Astrocyte (in vitro differentiated cells and primary cell): ENCODE measurements around the gene UQCR10. TPM values are rescaled to one million over a fixed set of nuclear protein-coding genes. Genes with fewer than 3 reads are reported as not detected.

Experiments used
- DNase-seq: peaks from one replicate; pipeline ENCODE4 v3.0.0-alpha.2; 2010; ENCODE audit warnings: low read depth
- FAIRE-seq: peaks from 2 replicates; lab custom pipeline; 2011; peaks lifted over from hg19 to GRCh38; lab: Jason Lieb, UNC
- H2AFZ ChIP-seq: 2 replicates; pipeline ENCODE4 v1.6.0; 2012; ENCODE audit warnings: low read depth, low read length, inconsistent platforms
- H3K27ac ChIP-seq: 2 replicates; pipeline ENCODE4 v1.5.1; 2011; ENCODE audit warnings: low read depth, low read length, inconsistent platforms
- H3K27me3 ChIP-seq: 2 replicates; pipeline ENCODE4 v1.6.0; 2011; ENCODE audit warnings: low read length, inconsistent platforms; ENCODE audit not compliant: insufficient read depth
- H3K36me3 ChIP-seq: 2 replicates; pipeline ENCODE4 v1.5.1; 2011; ENCODE audit warnings: low read length, inconsistent platforms; ENCODE audit not compliant: insufficient read depth
- H3K4me1 ChIP-seq: 2 replicates; pipeline ENCODE4 v1.5.1; 2011; ENCODE audit warnings: low read length, inconsistent platforms; ENCODE audit not compliant: insufficient read depth
- H3K4me2 ChIP-seq: 2 replicates; pipeline ENCODE4 v1.6.0; 2012; ENCODE audit warnings: low read length, inconsistent platforms
- H3K4me3 ChIP-seq: 2 replicates; pipeline ENCODE4 v1.5.1; 2011; ENCODE audit warnings: low read depth, mild to moderate bottlenecking, low read length, inconsistent platforms; ENCODE audit not compliant: insufficient read depth
- H3K79me2 ChIP-seq: 2 replicates; pipeline ENCODE4 v1.6.0; 2012; ENCODE audit warnings: mild to moderate bottlenecking, low read length, inconsistent platforms; ENCODE audit not compliant: insufficient read depth
- H3K9ac ChIP-seq: 2 replicates; pipeline ENCODE4 v1.6.0; 2012; ENCODE audit warnings: mild to moderate bottlenecking, low read length, inconsistent platforms
- H3K9me3 ChIP-seq: 2 replicates; pipeline ENCODE4 v1.5.1; 2012; ENCODE audit warnings: low read depth, mild to moderate bottlenecking, low read length, inconsistent platforms; ENCODE audit not compliant: insufficient read depth
- H4K20me1 ChIP-seq: 2 replicates; pipeline ENCODE4 v1.6.0; 2012; ENCODE audit warnings: low read length, inconsistent platforms; ENCODE audit not compliant: insufficient read depth
- H3K27ac Mint-ChIP-seq: one replicate; pipeline ENCODE4 v1.8.0; 2021; ENCODE audit warnings: mild to moderate bottlenecking, mixed read lengths; ENCODE audit not compliant: unreplicated experiment
- H3K27me3 Mint-ChIP-seq: one replicate; pipeline ENCODE4 v1.8.0; 2021; ENCODE audit warnings: low read depth, mixed read lengths; ENCODE audit not compliant: unreplicated experiment
- H3K36me3 Mint-ChIP-seq: one replicate; pipeline ENCODE4 v1.8.0; 2021; ENCODE audit warnings: low read depth, mixed read lengths; ENCODE audit not compliant: unreplicated experiment
- H3K4me1 Mint-ChIP-seq: one replicate; pipeline ENCODE4 v1.8.0; 2021; ENCODE audit warnings: low read depth, mixed read lengths; ENCODE audit not compliant: unreplicated experiment
- H3K4me3 Mint-ChIP-seq: one replicate; pipeline ENCODE4 v1.8.0; 2021; ENCODE audit warnings: mild to moderate bottlenecking, moderate library complexity, mixed read lengths; ENCODE audit not compliant: unreplicated experiment
- H3K9me3 Mint-ChIP-seq: one replicate; pipeline ENCODE4 v1.8.0; 2021; ENCODE audit warnings: mild to moderate bottlenecking, mixed read lengths; ENCODE audit not compliant: unreplicated experiment
- CTCF ChIP-seq: IDR thresholded peaks from 2 replicates; pipeline ENCODE4 v1.5.1; 2011; ENCODE audit warnings: low read depth, mild to moderate bottlenecking, inconsistent platforms, low read length, moderate library complexity; ENCODE audit not compliant: insufficient read depth
- EZH2 ChIP-seq: IDR thresholded peaks from 2 replicates; pipeline ENCODE4 v1.6.1; 2012; ENCODE audit warnings: mild to moderate bottlenecking, low read length, inconsistent platforms; ENCODE audit not compliant: insufficient read depth
- total RNA-seq: library from RNA; stranded (reverse); gene quantifications from 2 replicates; pipeline ENCODE4 v1.2.1, GENCODE V29; 2021

The UQCR10 gene
- total RNA-seq, 1 donor from 2014 or later = 112 TPM

- FAIRE-seq (no peak), DNase-seq (no peak)
- H3K4me2 ChIP-seq = no peak overlapping the region
- Mint-ChIP-seq H3K27ac (no peak overlapping the region), H3K36me3 (peaks cover 3% of the 10 kb centered on the region), H3K4me3 (no peak overlapping the region), H3K4me1 (no peaks in the 10 kb centered on the region), H3K9me3 (no peaks in the 10 kb centered on the region), H3K27me3 (no peaks in the 10 kb centered on the region)
- peaks cover 5% of the 10 kb centered on the region for H4K20me1 ChIP-seq
- TF ChIP-seq EZH2 = no peak
- TF ChIP-seq CTCF = no peak
- no peaks in the 10 kb centered on the region for H3K27me3 ChIP-seq
- no peaks in the 10 kb centered on the region for H3K79me2 ChIP-seq
- no peaks in the 10 kb centered on the region for H3K4me1 ChIP-seq
- H2AFZ ChIP-seq = no peak overlapping the region
- no peaks in the 10 kb centered on the region for H3K9me3 ChIP-seq
- H3K36me3 ChIP-seq = no peaks in the 10 kb centered on the region
- H3K9ac ChIP-seq = no peak overlapping the region
- H3K4me3 ChIP-seq = no peak overlapping the region
- no peak overlapping the region for H3K27ac ChIP-seq
Observed at GRCh38 chr22:29733362-29734201, 33.6 kb upstream of the UQCR10 start.

GRCh38 chr22:29734406-29734805 is 32.8 kb upstream of the UQCR10 start:
- no peaks in the 10 kb centered on the region for H3K4me1 ChIP-seq
- Mint-ChIP-seq H3K9me3 (no peaks in the 10 kb centered on the region), H3K4me3 (no peak overlapping the region), H3K4me1 (no peaks in the 10 kb centered on the region), H3K27ac (no peak overlapping the region), H3K36me3 (peaks cover 6% of the 10 kb centered on the region), H3K27me3 (no peaks in the 10 kb centered on the region)
- H2AFZ ChIP-seq = no peak overlapping the region
- no peaks in the 10 kb centered on the region for H3K9me3 ChIP-seq
- H3K79me2 ChIP-seq = no peaks in the 10 kb centered on the region
- H3K27me3 ChIP-seq = no peaks in the 10 kb centered on the region
- TF ChIP-seq EZH2 = no peak
- no peak for TF ChIP-seq CTCF
- no peak for DNase-seq
- no peak overlapping the region for H3K9ac ChIP-seq
- H3K36me3 ChIP-seq = no peaks in the 10 kb centered on the region
- H4K20me1 ChIP-seq = peaks cover 5% of the 10 kb centered on the region
- no peak for FAIRE-seq
- no peak overlapping the region for H3K4me2 ChIP-seq
- H3K4me3 ChIP-seq = no peak overlapping the region
- no peak overlapping the region for H3K27ac ChIP-seq

- H3K27me3 ChIP-seq = no peaks in the 10 kb centered on the region
- H3K79me2 ChIP-seq = no peaks in the 10 kb centered on the region
- DNase-seq = no peak
- no peaks in the 10 kb centered on the region for H3K27me3 Mint-ChIP-seq
- no peak overlapping the region for H3K4me2 ChIP-seq
- no peak overlapping the region for H3K27ac ChIP-seq
- no peak for TF ChIP-seq CTCF
- TF ChIP-seq EZH2 = no peak
- H3K4me3 ChIP-seq = no peak overlapping the region
- no peaks in the 10 kb centered on the region for H3K36me3 ChIP-seq
- no peaks in the 10 kb centered on the region for H3K9me3 Mint-ChIP-seq
- no peak overlapping the region for H3K4me3 Mint-ChIP-seq
- no peak overlapping the region for H3K27ac Mint-ChIP-seq
- no peaks in the 10 kb centered on the region for H3K4me1 Mint-ChIP-seq
- no peaks in the 10 kb centered on the region for H3K4me1 ChIP-seq
- H3K9ac ChIP-seq = no peak overlapping the region
- H3K36me3 Mint-ChIP-seq = peaks cover 9% of the 10 kb centered on the region
- no peak for FAIRE-seq
- H4K20me1 ChIP-seq = peaks cover 5% of the 10 kb centered on the region
- H3K9me3 ChIP-seq = no peaks in the 10 kb centered on the region
- no peak overlapping the region for H2AFZ ChIP-seq
Observed at GRCh38 chr22:29734838-29735237, 32.3 kb upstream of the UQCR10 start.
